ENCODE results near the gene B4GALT7. TPM values are rescaled to one million over a fixed set of nuclear protein-coding genes. Genes with fewer than 3 reads are reported as not detected.

The B4GALT7 gene
- total RNA-seq, 2 experiments from 2014 or later = 31.1 to 33.8 TPM

DNA sequence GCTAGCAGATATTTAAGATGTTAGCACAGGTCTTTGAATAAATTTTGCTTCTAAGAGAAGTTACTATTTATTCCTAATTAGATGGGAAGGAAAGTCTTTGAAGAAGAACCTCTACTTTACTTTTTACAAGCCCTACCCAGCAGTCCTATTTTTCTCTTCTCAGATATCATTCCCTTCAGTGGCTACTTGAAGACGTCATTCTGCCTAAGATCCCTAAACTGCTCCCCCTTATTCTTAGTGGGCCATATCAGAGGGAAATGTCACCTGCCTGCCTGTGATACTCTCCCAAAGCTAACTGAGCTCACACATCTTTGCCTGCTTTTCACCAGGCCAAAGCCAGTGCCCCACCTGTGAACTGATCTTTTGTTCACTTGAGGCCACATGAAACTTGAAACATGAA lies 24.4 kb upstream of the B4GALT7 start:
- no peak overlapping the region for H3K27ac ChIP-seq (ENCODE audit: low read depth in 1 of 2, low read length in 2 of 2)
- no peak overlapping the region for H3K27ac Mint-ChIP-seq
- intact Hi-C loops (cut with DNase I, micrococcal nuclease) = no loop called here
- no peak for DNase-seq
- no peaks in the 10 kb centered on the region for H3K4me1 Mint-ChIP-seq (ENCODE audit: low read depth)
- ATAC-seq (ENCODE audit: poor library complexity) = no peak
- CTCF ChIA-PET = no interaction called here
- POLR2A ChIA-PET = no interaction called here
- H3K9me3 ChIP-seq (ENCODE audit: control insufficient read depth in 1 of 2, insufficient read depth in 1 of 2, low read length in 2 of 2) = peaks cover 0 to 4% of the 10 kb centered on the region in 2 experiments
- no peaks in the 10 kb centered on the region for H3K4me1 ChIP-seq (ENCODE audit: insufficient read depth, low read length)
- peaks cover 5% of the 10 kb centered on the region for H3K27me3 Mint-ChIP-seq
- TF ChIP-seq, protein P1, sequence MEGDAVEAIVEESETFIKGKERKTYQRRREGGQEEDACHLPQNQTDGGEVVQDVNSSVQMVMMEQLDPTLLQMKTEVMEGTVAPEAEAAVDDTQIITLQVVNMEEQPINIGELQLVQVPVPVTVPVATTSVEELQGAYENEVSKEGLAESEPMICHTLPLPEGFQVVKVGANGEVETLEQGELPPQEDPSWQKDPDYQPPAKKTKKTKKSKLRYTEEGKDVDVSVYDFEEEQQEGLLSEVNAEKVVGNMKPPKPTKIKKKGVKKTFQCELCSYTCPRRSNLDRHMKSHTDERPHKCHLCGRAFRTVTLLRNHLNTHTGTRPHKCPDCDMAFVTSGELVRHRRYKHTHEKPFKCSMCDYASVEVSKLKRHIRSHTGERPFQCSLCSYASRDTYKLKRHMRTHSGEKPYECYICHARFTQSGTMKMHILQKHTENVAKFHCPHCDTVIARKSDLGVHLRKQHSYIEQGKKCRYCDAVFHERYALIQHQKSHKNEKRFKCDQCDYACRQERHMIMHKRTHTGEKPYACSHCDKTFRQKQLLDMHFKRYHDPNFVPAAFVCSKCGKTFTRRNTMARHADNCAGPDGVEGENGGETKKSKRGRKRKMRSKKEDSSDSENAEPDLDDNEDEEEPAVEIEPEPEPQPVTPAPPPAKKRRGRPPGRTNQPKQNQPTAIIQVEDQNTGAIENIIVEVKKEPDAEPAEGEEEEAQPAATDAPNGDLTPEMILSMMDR (IDR thresholded peaks at IDR 0.05) = no peak
- H3K4me3 Mint-ChIP-seq = no peak overlapping the region
- no peaks in the 10 kb centered on the region for H3K36me3 Mint-ChIP-seq (ENCODE audit: low read depth)
- H3K4me3 ChIP-seq (ENCODE audit: low read length) = no peak overlapping the region
- no peaks in the 10 kb centered on the region for H3K27me3 ChIP-seq (ENCODE audit: control insufficient read depth in 1 of 2, insufficient read depth in 2 of 2, low read length in 2 of 2)
- peaks cover 2% of the 10 kb centered on the region for H3K9me3 Mint-ChIP-seq
- no peaks in the 10 kb centered on the region for H3K36me3 ChIP-seq (ENCODE audit: insufficient read depth, low read length)

DNA sequence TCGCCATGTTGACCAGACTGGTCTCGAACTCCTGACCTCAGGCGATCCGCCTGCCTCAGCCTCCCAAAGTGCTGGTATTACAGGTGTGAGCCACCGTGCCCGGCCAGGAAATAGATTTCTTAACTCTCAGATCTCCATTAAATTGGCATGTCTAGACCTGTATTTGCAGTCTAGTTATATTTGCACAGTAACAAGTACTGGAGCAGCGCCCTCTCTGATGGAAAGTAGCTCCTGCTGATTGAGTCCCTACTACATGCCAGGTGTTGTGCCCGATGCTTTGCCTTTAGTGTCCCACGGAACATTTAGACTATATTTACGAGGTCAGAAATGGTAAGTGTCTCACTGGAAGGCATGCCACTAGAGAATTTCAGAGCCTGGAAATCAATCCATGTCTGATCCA lies 23.8 kb upstream of the B4GALT7 start:
- Mint-ChIP-seq H3K4me1 (ENCODE audit: low read depth) (no peaks in the 10 kb centered on the region), H3K27ac (no peak overlapping the region), H3K27me3 (peaks cover 5% of the 10 kb centered on the region), H3K4me3 (no peak overlapping the region), H3K36me3 (ENCODE audit: low read depth) (no peaks in the 10 kb centered on the region), H3K9me3 (peaks cover 2% of the 10 kb centered on the region)
- Histone ChIP-seq H3K27me3 (ENCODE audit: control insufficient read depth in 1 of 2, insufficient read depth in 2 of 2, low read length in 2 of 2) (no peaks in the 10 kb centered on the region), H3K4me1 (ENCODE audit: insufficient read depth, low read length) (no peaks in the 10 kb centered on the region), H3K27ac (ENCODE audit: low read depth in 1 of 2, low read length in 2 of 2) (no peak overlapping the region), H3K9me3 (ENCODE audit: control insufficient read depth in 1 of 2, insufficient read depth in 1 of 2, low read length in 2 of 2) (peaks cover 0 to 4% of the 10 kb centered on the region in 2 experiments), H3K4me3 (ENCODE audit: low read length) (no peak overlapping the region), H3K36me3 (ENCODE audit: insufficient read depth, low read length) (no peaks in the 10 kb centered on the region)
- DNase-seq = no peak
- ATAC-seq (ENCODE audit: poor library complexity) = no peak
- TF ChIP-seq, protein P1 (IDR thresholded peaks at IDR 0.05) = no peak
- intact Hi-C loops (cut with DNase I, micrococcal nuclease) = no loop called here
- ChIA-PET POLR2A (no interaction called here), CTCF (no interaction called here)

DNA sequence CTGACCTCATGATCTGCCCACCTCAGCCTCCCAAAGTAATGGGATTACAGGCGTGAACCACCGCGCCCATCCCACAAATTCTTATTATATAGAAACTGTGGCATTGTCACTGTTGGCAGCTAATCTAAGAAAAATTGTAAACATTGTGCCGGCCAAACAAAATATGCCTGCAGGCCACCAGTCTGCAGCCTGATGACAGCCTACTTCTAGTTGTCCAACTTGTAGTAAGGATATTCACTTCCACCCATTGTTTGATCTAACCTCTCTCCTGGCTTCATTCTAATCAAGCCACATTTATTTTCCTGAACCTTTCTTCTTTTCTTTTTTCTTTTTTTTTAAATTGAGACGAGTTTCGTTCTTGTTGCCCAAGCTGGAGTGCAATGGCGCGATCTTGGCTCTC lies 21.6 kb upstream of the B4GALT7 start:
- no peak overlapping the region for H3K4me3 Mint-ChIP-seq
- ChIA-PET POLR2A (no interaction called here), CTCF (interaction anchor here (0.7 kb wide), 1 partner anchor 164 kb away, joined by 3 read pairs; no protein-coding TSS in a partner anchor)
- Histone ChIP-seq H3K4me3 (ENCODE audit: low read length) (no peak overlapping the region), H3K27me3 (ENCODE audit: control insufficient read depth in 1 of 2, insufficient read depth in 2 of 2, low read length in 2 of 2) (no peaks in the 10 kb centered on the region), H3K27ac (ENCODE audit: low read depth in 1 of 2, low read length in 2 of 2) (no peak overlapping the region), H3K4me1 (ENCODE audit: insufficient read depth, low read length) (no peaks in the 10 kb centered on the region), H3K9me3 (ENCODE audit: control insufficient read depth in 1 of 2, insufficient read depth in 1 of 2, low read length in 2 of 2) (no peaks in the 10 kb centered on the region), H3K36me3 (ENCODE audit: insufficient read depth, low read length) (no peaks in the 10 kb centered on the region)
- no peaks in the 10 kb centered on the region for H3K9me3 Mint-ChIP-seq
- no peak overlapping the region for H3K27ac Mint-ChIP-seq
- H3K4me1 Mint-ChIP-seq (ENCODE audit: low read depth) = no peaks in the 10 kb centered on the region
- H3K36me3 Mint-ChIP-seq (ENCODE audit: low read depth) = no peaks in the 10 kb centered on the region
- intact Hi-C loops (cut with DNase I, micrococcal nuclease) = no loop called here
- DNase-seq (no peak), ATAC-seq (ENCODE audit: poor library complexity) (no peak)
- TF ChIP-seq, protein P1 (IDR thresholded peaks at IDR 0.05) = no peak
- H3K27me3 Mint-ChIP-seq = peaks cover 10% of the 10 kb centered on the region
